Activated CD4-positive, alpha-beta T cell treated with anti-CD3 and anti-CD28 coated beads, Interleukin-2, amount 10 ng/mL, durations not matched to agents 24 days and 14 days (primary cell): ENCODE data around the gene MTCL3. TPM values are rescaled to one million over a fixed set of nuclear protein-coding genes. Genes with fewer than 3 reads are reported as not detected.

Experiments used
- total RNA-seq: library from RNA; stranded (reverse); gene quantifications from 2 replicates; pipeline ENCODE4 v1.2.3, GENCODE V29; 2022

The MTCL3 gene

Other genes starting within 250 kb of the MTCL3 start
- 60.2 and 63.1 TPM in 2 replicates for gene ECHDC1, start 175.7 kb downstream of the MTCL3 start, total RNA-seq
- gene KIAA0408, start 59.9 kb downstream of the MTCL3 start, total RNA-seq = 8.2 and 8.7 TPM in 2 replicates
- not detected in 2 replicates for gene C6orf58, start 57.8 kb upstream of the MTCL3 start, total RNA-seq